B cell (primary cell): ENCODE measurements around the gene DNAJB2. TPM values are rescaled to one million over a fixed set of nuclear protein-coding genes. Genes with fewer than 3 reads are reported as not detected.

Source experiments
- ATAC-seq: fragments of 200-7000 bp; cut with Tn5 transposase; one replicate; pipeline ENCODE4 v1.10.0; 2021; ENCODE audit warnings: low read depth, mild to moderate bottlenecking, moderate number of reproducible peaks, moderate library complexity
- CTCF ChIA-PET: fragments of 350-600 bp; sonication (Branson Sonifier 250); formaldehyde crosslinking; loops from one replicate; lab custom pipeline; 2021; ENCODE audit warnings: antibody characterized with exemption, inconsistent platforms; lab: Charles Lee
- POLR2A ChIA-PET: fragments of 350-600 bp; sonication (Branson Sonifier 250); formaldehyde crosslinking; loops from one replicate; lab custom pipeline; 2021; ENCODE audit warnings: antibody characterized with exemption; lab: Charles Lee
- DNase-seq: peaks from one replicate; pipeline ENCODE4 v3.0.0; 2013
- H2AFZ ChIP-seq: 2 replicates; pipeline ENCODE4 v1.6.1; 2012; ENCODE audit warnings: mild to moderate bottlenecking, low read depth, low read length; ENCODE audit not compliant: insufficient read depth, poor library complexity, severe bottlenecking
- H3K27ac ChIP-seq, 2 donors: 1 replicate in 1 of 2; 2 replicates in 1 of 2; pipeline ENCODE4 v1.5.1; 2012 to 2013; ENCODE audit warnings: low read length in 2 of 2, mild to moderate bottlenecking in 2 of 2, moderate library complexity in 1 of 2
- H3K27me3 ChIP-seq, 4 experiments: fragments of 200-600 bp in 1 of 4; sonication (generic) in 1 of 4; replicated peaks in 1 of 4; 1 replicate in 2 of 4; 2 replicates in 2 of 4; pipeline versions ENCODE4 v1.6.1 to v1.7.0; 2013 to 2016; ENCODE audit warnings: low read length in 3 of 4, mild to moderate bottlenecking in 2 of 4, mixed read lengths in 1 of 4, moderate library complexity in 1 of 4; ENCODE audit not compliant: insufficient read depth in 4 of 4, control insufficient read depth in 3 of 4; ENCODE audit errors: control extremely low read depth in 1 of 4
- H3K36me3 ChIP-seq, 2 experiments: replicated peaks in 1 of 2; 1 replicate in 1 of 2; 2 replicates in 1 of 2; pipeline versions ENCODE4 v1.6.1 to v1.7.1; 2013; ENCODE audit warnings: low read length in 1 of 2; ENCODE audit not compliant: insufficient read depth in 2 of 2, control insufficient read depth in 1 of 2; ENCODE audit errors: control extremely low read depth in 1 of 2, extremely low read depth in 1 of 2
- H3K4me1 ChIP-seq, 2 donors: fragments of 200-600 bp in 1 of 2; sonication (generic) in 1 of 2; 1 replicate in 1 of 2; 2 replicates in 1 of 2; pipeline versions ENCODE4 v1.5.1 to v1.6.1; 2013 to 2017; ENCODE audit warnings: low read length in 2 of 2; ENCODE audit not compliant: control insufficient read depth in 2 of 2, insufficient read depth in 2 of 2
- H3K4me2 ChIP-seq: replicated peaks from 2 replicates; pipeline ENCODE3; 2012; ENCODE audit warnings: mild to moderate bottlenecking, low read depth, low read length; ENCODE audit not compliant: poor library complexity, severe bottlenecking
- H3K4me3 ChIP-seq, 5 experiments: fragments of 200-600 bp in 1 of 5; sonication (generic) in 1 of 5; 1 replicate in 3 of 5; 2 replicates in 2 of 5; pipeline versions ENCODE4 v1.5.1 to v1.7.0; 2011 to 2016; ENCODE audit warnings: low read length in 4 of 5, mild to moderate bottlenecking in 4 of 5, low read depth in 2 of 5, control low read depth in 1 of 5, moderate library complexity in 1 of 5; ENCODE audit not compliant: insufficient read depth in 1 of 5; ENCODE audit errors: control extremely low read depth in 1 of 5, extremely low read depth in 1 of 5
- H3K79me2 ChIP-seq: fragments of 200-600 bp; sonication (generic); one replicate; pipeline ENCODE4 v1.6.0; 2016; ENCODE audit warnings: low read length; ENCODE audit not compliant: control insufficient read depth, insufficient read depth
- H3K9ac ChIP-seq: fragments of 200-600 bp; sonication (generic); 2 replicates; pipeline ENCODE4 v1.6.1; 2017; ENCODE audit warnings: mild to moderate bottlenecking, low read length, moderate library complexity
- H3K9me3 ChIP-seq, 3 donors: one replicate each; pipeline versions ENCODE4 v1.6.1 to v1.7.1; 2013; ENCODE audit warnings: low read length in 2 of 3; ENCODE audit not compliant: control insufficient read depth in 2 of 3, insufficient read depth in 1 of 3; ENCODE audit errors: control extremely low read depth in 1 of 3
- H4K20me1 ChIP-seq: 2 replicates; pipeline ENCODE4 v1.6.0; 2012; ENCODE audit warnings: mild to moderate bottlenecking, low read length; ENCODE audit not compliant: insufficient read depth, control insufficient read depth, poor library complexity, severe bottlenecking
- H3K27ac Mint-ChIP-seq: one replicate; pipeline ENCODE4 v1.8.0; 2021; ENCODE audit warnings: mixed read lengths
- H3K27me3 Mint-ChIP-seq: one replicate; pipeline ENCODE4 v1.8.0; 2021; ENCODE audit warnings: mixed read lengths
- H3K4me1 Mint-ChIP-seq: one replicate; pipeline ENCODE4 v1.8.0; 2021; ENCODE audit warnings: mixed read lengths
- H3K4me3 Mint-ChIP-seq: one replicate; pipeline ENCODE4 v1.8.0; 2021; ENCODE audit warnings: mixed read lengths
- H3K9me3 Mint-ChIP-seq: one replicate; pipeline ENCODE4 v1.8.0; 2022; ENCODE audit warnings: mixed read lengths; ENCODE audit not compliant: insufficient read depth
- EZH2 ChIP-seq: IDR thresholded peaks from 2 replicates; pipeline ENCODE4 v1.6.1; 2012; ENCODE audit warnings: borderline replicate concordance, low read depth, mild to moderate bottlenecking, moderate library complexity, low read length; ENCODE audit not compliant: insufficient read depth, poor library complexity, severe bottlenecking
- WGBS: methylation state at CpG from one replicate; pipeline ENCODE4 v1.1.5; 2013; ENCODE audit warnings: missing lambda C conversion rate; ENCODE audit not compliant: insufficient coverage; 5-methylcytosine and 5-hydroxymethylcytosine counted together
- intact Hi-C: fragments of 100-400 bp; cut with micrococcal nuclease; formaldehyde crosslinking; loops from one replicate; pipeline ENCODE4 v1.10.0; 2022
- polyA plus RNA-seq: library from polyadenylated mRNA; depleted of rRNA; stranded (reverse); fragments of >200 nt; gene quantifications from 2 replicates; pipeline ENCODE4 v1.2.3, GENCODE V29; 2012
- total RNA-seq, 2 donors: library from RNA; stranded (reverse); fragments of 120-200 nt in 1 of 2; gene quantifications; 1 replicate in 1 of 2; 2 replicates in 1 of 2; pipeline versions ENCODE4 v1.2.3 to v1.2.4, GENCODE V29; 2013 to 2022
- TF ChIP-seq, protein P1 (sequence below): fragments of 200-600 bp; IDR thresholded peaks from one replicate; pipeline ENCODE4 v1.8.0; 2022; ENCODE audit warnings: antibody characterized with exemption, mild to moderate bottlenecking

Gene DNAJB2
- total and polyA plus RNA-seq, 2 donors (not counting 1 experiment from before 2014, with no cell fraction given) = 127 to 184 TPM

DNA sequence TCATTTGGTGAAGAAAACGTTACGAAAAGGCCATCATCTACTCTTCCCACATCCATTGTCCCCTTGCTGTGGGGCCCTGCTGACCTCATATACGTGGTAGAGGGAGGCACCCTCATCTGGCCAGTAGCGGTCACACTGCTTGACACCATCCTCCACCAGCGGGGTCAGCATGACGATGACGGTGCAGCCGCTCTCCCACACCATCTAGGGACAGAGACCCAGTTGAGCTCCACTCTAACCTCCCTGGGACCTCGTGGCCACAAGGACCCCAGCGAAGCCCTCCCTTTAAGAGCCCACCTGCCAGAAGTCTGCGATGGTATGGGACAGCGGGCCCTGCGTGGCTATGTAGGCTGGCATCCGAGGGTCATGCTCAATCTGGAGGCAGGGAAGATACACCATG lies 17.0 kb downstream of the DNAJB2 start:
- DNase-seq (peak; percentile 13), ATAC-seq (no peak)
- H3K4me2 ChIP-seq = no peak overlapping the region
- POLR2A ChIA-PET = interaction anchor here (1.7 to 3.7 kb wide), 3 partner anchors 16 to 136 kb away, joined by 3 to 42 read pairs (median 5); partner anchors contain the start of genes DNAJB2 and NHEJ1
- intact Hi-C loops = loop anchor here (5.0 kb wide), 1 partner anchor 91 kb away; the partner anchor contains the start of gene DNPEP
- H2AFZ ChIP-seq = no peak overlapping the region
- H3K4me1 ChIP-seq = peaks cover 14 to 19% of the 10 kb centered on the region in 2 donors
- CTCF ChIA-PET = interaction anchor here (1.3 to 10.3 kb wide), 17 partner anchors 17 to 266 kb away, joined by 4 to 239 read pairs (median 22); partner anchors contain the start of genes ABCB6, ANKZF1, ATG9A and CNPPD1
- TF ChIP-seq EZH2 = no peak
- TF ChIP-seq, protein P1, sequence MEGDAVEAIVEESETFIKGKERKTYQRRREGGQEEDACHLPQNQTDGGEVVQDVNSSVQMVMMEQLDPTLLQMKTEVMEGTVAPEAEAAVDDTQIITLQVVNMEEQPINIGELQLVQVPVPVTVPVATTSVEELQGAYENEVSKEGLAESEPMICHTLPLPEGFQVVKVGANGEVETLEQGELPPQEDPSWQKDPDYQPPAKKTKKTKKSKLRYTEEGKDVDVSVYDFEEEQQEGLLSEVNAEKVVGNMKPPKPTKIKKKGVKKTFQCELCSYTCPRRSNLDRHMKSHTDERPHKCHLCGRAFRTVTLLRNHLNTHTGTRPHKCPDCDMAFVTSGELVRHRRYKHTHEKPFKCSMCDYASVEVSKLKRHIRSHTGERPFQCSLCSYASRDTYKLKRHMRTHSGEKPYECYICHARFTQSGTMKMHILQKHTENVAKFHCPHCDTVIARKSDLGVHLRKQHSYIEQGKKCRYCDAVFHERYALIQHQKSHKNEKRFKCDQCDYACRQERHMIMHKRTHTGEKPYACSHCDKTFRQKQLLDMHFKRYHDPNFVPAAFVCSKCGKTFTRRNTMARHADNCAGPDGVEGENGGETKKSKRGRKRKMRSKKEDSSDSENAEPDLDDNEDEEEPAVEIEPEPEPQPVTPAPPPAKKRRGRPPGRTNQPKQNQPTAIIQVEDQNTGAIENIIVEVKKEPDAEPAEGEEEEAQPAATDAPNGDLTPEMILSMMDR = no peak
- H3K27me3 ChIP-seq = peaks cover 0 to 10% (median 1%) of the 10 kb centered on the region in 4 experiments
- Mint-ChIP-seq H3K4me1 (peaks cover 16% of the 10 kb centered on the region), H3K27ac (peak overlapping the region; percentile 50), H3K27me3 (peaks cover 6% of the 10 kb centered on the region), H3K4me3 (no peak overlapping the region), H3K9me3 (no peaks in the 10 kb centered on the region)
- H4K20me1 ChIP-seq = no peaks in the 10 kb centered on the region
- no peaks in the 10 kb centered on the region for H3K36me3 ChIP-seq
- no peaks in the 10 kb centered on the region for H3K9me3 ChIP-seq
- H3K9ac ChIP-seq = no peak overlapping the region
- 96% methylated on average over 12 of the region's 14 CpGs for WGBS
- no peak overlapping the region for H3K27ac ChIP-seq
- no peaks in the 10 kb centered on the region for H3K79me2 ChIP-seq
- H3K4me3 ChIP-seq = no peak overlapping the region

DNA sequence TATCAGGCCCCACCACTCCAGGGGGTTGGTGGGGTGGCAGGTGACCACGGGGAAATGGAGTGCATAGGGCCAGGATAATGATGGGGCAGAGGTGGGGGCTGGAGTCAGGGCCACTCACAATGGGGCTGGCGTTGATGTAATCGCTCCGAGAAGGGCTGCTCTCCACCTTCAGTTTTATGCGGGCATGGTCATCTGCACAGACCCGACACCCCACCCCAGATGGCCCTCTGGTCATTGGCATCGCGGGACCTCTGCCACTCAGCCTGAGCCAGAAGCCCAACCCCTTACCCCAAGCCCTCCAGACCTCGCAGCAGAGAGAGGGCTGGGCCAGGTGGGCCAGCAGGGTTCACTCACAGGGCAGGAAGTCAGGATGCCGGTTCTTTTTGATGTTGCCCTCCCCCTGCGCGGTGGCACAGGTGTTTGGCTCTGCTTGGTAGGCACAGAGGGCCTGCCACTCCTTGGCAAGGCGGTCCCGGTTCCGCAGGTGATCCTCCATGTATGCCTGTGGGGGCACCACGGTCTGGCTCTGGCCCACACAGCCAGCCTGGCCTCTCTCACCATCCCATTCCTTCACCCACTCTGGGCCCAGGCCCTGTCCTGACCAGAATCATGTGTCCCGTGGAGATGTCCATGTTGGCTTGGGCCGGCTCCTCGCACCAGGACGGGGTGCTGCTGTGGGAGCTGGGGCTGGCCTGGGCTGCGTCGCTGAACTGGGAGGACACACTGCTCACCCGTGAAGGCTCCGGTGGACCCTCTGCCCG lies 17.6 kb downstream of the DNAJB2 start:
- Histone ChIP-seq H3K9ac (no peak overlapping the region), H3K27ac (no peak overlapping the region), H3K9me3 (no peaks in the 10 kb centered on the region), H2AFZ (no peak overlapping the region), H3K36me3 (no peaks in the 10 kb centered on the region), H3K4me2 (no peak overlapping the region), H3K4me1 (peaks cover 14 to 19% of the 10 kb centered on the region in 2 donors), H3K4me3 (no peak overlapping the region), H3K27me3 (peaks cover 0 to 10% (median 1%) of the 10 kb centered on the region in 4 experiments), H4K20me1 (no peaks in the 10 kb centered on the region), H3K79me2 (no peaks in the 10 kb centered on the region)
- intact Hi-C loops = loop anchor here (5.0 kb wide), 1 partner anchor 90 kb away; the partner anchor contains the start of gene DNPEP
- no peaks in the 10 kb centered on the region for H3K9me3 Mint-ChIP-seq
- WGBS = 86% methylated on average over 23 of the region's 25 CpGs
- DNase-seq (peak; percentile 20), ATAC-seq (no peak)
- H3K27ac Mint-ChIP-seq = peak overlapping the region; percentile 32
- no peak overlapping the region for H3K4me3 Mint-ChIP-seq
- CTCF ChIA-PET = interaction anchor here (0.9 to 10.3 kb wide), 12 partner anchors 17 to 238 kb away, joined by 3 to 239 read pairs (median 36); partner anchors contain the start of genes ABCB6, CNPPD1, DNAJB2 and NHEJ1
- TF ChIP-seq EZH2 = no peak
- TF ChIP-seq, protein P1 = no peak
- peaks cover 16% of the 10 kb centered on the region for H3K4me1 Mint-ChIP-seq
- peaks cover 13% of the 10 kb centered on the region for H3K27me3 Mint-ChIP-seq
- POLR2A ChIA-PET = no interaction called here
